Smooth muscle cell (in vitro differentiated cells): ENCODE measurements around the gene DIP2A. TPM values are rescaled to one million over a fixed set of nuclear protein-coding genes. Genes with fewer than 3 reads are reported as not detected.

Source experiments
- DNase-seq: peaks from one replicate; lab custom pipeline; 2025; ENCODE audit not compliant: unreplicated experiment; lab: John Stamatoyannopoulos, UW
- H2AFZ ChIP-seq: fragments of 200-600 bp; sonication (generic); 2 replicates; pipeline ENCODE4 v1.6.0; 2016; ENCODE audit warnings: antibody characterized with exemption, low read depth, mild to moderate bottlenecking
- H3F3A ChIP-seq: fragments of 200-600 bp; sonication (generic); 2 replicates; pipeline ENCODE4 v1.6.0; 2017; ENCODE audit warnings: antibody characterized with exemption, low read depth
- H3K27ac ChIP-seq: fragments of 200-600 bp; sonication (generic); 2 replicates; pipeline ENCODE4 v1.5.1; 2016; ENCODE audit warnings: low read depth, mild to moderate bottlenecking
- H3K27me3 ChIP-seq: fragments of 200-600 bp; sonication (generic); 2 replicates; pipeline ENCODE4 v1.6.1; 2016; ENCODE audit warnings: low read depth, mild to moderate bottlenecking
- H3K36me3 ChIP-seq: fragments of 200-600 bp; sonication (generic); 2 replicates; pipeline ENCODE4 v1.5.1; 2016; ENCODE audit warnings: low read depth
- H3K4me1 ChIP-seq: fragments of 200-600 bp; sonication (generic); 2 replicates; pipeline ENCODE4 v1.5.1; 2016; ENCODE audit warnings: low read depth
- H3K4me2 ChIP-seq: fragments of 200-600 bp; sonication (generic); 2 replicates; pipeline ENCODE4 v1.6.0; 2016; ENCODE audit warnings: mild to moderate bottlenecking
- H3K4me3 ChIP-seq: fragments of 200-600 bp; sonication (generic); 2 replicates; pipeline ENCODE4 v1.5.1; 2016; ENCODE audit warnings: mild to moderate bottlenecking
- H3K79me2 ChIP-seq: fragments of 200-600 bp; sonication (generic); 2 replicates; pipeline ENCODE4 v1.6.0; 2016; ENCODE audit warnings: low read depth, mild to moderate bottlenecking
- H3K9ac ChIP-seq: fragments of 200-600 bp; sonication (generic); 2 replicates; pipeline ENCODE4 v1.6.0; 2016; ENCODE audit warnings: low read depth
- H3K9me3 ChIP-seq: fragments of 200-600 bp; sonication (generic); replicated peaks from 2 replicates; pipeline ENCODE4 v1.5.1; 2016; ENCODE audit warnings: low read depth
- H4K20me1 ChIP-seq: fragments of 200-600 bp; sonication (generic); 2 replicates; pipeline ENCODE4 v1.6.0; 2016; ENCODE audit warnings: low read depth
- CTCF ChIP-seq: fragments of 200-600 bp; sonication (generic); IDR thresholded peaks from 2 replicates; pipeline ENCODE4 v1.5.1; 2017; ENCODE audit warnings: borderline replicate concordance, mild to moderate bottlenecking, antibody characterized with exemption; ENCODE audit not compliant: insufficient read depth, poor library complexity, severe bottlenecking
- WGBS: methylation state at CpG from one replicate; pipeline ENCODE4 v1.1.7; 2016; ENCODE audit warnings: low lambda C conversion rate; 5-methylcytosine and 5-hydroxymethylcytosine counted together
- polyA plus RNA-seq: library from polyadenylated mRNA; unstranded; fragments of >200 nt; fragmentation: Nextera tagmentation; extraction: Ambion mirVana; gene quantifications from 2 replicates; pipeline ENCODE4 v1.2.1, GENCODE V29; 2016
- total RNA-seq: library from RNA; depleted of rRNA; stranded (reverse); fragments of >200 nt; gene quantifications from 2 replicates; pipeline ENCODE4 v1.2.3, GENCODE V29; 2014

The DIP2A gene
- total and polyA plus RNA-seq, 2 experiments from 2014 or later = 11.5 to 24.8 TPM

DNA sequence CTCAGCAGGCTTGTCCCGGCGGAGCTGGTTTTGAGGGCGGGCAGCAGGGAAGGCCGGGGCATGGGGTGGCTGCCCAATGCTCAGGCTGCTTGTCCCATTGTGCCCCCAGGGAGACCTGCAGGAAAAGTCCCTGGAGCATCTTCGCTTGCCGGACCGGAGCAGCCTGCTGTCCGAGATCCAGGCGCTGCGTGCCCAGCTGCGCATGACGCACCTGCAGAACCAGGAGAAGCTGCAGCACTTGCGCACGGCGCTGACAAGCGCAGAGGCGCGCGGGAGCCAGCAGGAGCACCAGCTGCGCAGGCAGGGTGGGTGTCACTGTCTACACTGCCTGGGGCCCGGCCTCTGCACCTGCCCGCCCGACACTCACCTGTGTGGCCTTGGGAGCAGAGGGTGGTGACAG is 30.4 kb upstream of the DIP2A start:
- no peak overlapping the region for H3K4me2 ChIP-seq
- no peak for DNase-seq
- whole genome bisulfite sequencing = 98% methylated on average over 23 of the region's 23 CpGs
- no peaks in the 10 kb centered on the region for H3K27me3 ChIP-seq
- TF ChIP-seq CTCF = no peak
- no peaks in the 10 kb centered on the region for H4K20me1 ChIP-seq
- H3K4me3 ChIP-seq = no peak overlapping the region
- H3K4me1 ChIP-seq = no peaks in the 10 kb centered on the region
- H3K27ac ChIP-seq = no peak overlapping the region
- H3K79me2 ChIP-seq = no peaks in the 10 kb centered on the region
- H3K9me3 ChIP-seq = no peaks in the 10 kb centered on the region
- H3F3A ChIP-seq = no peaks in the 10 kb centered on the region
- H3K9ac ChIP-seq = no peak overlapping the region
- H3K36me3 ChIP-seq = no peaks in the 10 kb centered on the region
- H2AFZ ChIP-seq = no peak overlapping the region

- Histone ChIP-seq H3K27ac (no peak overlapping the region), H3F3A (no peaks in the 10 kb centered on the region), H3K4me1 (no peaks in the 10 kb centered on the region), H3K36me3 (no peaks in the 10 kb centered on the region), H4K20me1 (no peaks in the 10 kb centered on the region), H3K9ac (no peak overlapping the region), H3K9me3 (no peaks in the 10 kb centered on the region), H3K4me2 (no peak overlapping the region), H3K27me3 (no peaks in the 10 kb centered on the region), H3K4me3 (no peak overlapping the region), H3K79me2 (no peaks in the 10 kb centered on the region), H2AFZ (no peak overlapping the region)
- DNase-seq = no peak
- WGBS = 100% methylated on average over 8 of the region's 44 CpGs
- TF ChIP-seq CTCF = no peak
Measured at GRCh38 chr21:46428987-46429710, 29.5 kb upstream of the DIP2A start.

DNA sequence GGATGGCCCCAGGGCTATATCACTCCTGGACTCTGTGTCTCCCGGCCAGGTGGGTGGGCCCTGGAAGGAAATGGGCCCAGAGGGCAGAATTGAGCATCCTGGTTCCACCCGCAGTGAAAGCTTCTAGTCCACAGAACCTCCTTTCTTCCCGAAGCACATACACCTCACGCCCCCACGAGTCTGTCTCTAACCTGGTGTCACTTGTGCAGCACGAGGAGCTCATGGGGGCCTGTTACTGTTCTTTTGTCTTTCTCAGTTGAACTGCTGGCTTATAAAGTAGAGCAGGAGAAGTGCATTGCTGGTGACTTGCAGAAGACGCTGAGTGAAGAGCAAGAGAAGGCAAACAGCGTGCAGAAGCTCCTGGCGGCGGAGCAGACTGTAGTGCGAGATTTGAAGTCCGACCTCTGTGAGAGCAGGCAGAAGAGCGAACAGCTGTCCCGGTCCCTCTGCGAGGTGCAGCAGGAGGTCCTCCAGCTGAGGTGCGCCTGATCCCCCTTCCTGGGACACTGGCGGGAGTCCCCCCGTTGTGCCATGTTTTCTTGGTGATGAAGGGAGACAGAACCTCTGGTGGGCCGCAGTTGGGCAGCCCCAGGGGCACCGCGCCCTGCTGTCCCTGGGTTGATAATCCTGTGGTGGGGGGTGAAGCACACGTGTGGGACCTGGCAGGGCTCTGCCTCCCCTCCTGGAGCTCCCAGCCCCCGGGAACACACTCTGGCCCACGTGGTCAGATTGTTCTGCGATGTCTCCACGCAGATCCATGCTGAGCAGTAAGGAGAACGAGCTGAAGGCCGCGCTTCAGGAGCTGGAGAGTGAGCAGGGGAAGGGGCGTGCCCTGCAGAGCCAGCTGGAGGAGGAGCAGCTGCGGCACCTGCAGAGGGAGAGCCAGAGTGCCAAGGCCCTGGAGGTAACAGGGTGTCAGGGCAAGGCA is 28.7 kb upstream of the DIP2A start:
- Histone ChIP-seq H3K36me3 (no peaks in the 10 kb centered on the region), H3K79me2 (no peaks in the 10 kb centered on the region), H3K9me3 (no peaks in the 10 kb centered on the region), H3K4me1 (no peaks in the 10 kb centered on the region), H3K4me2 (no peak overlapping the region), H3K27me3 (no peaks in the 10 kb centered on the region), H3F3A (no peaks in the 10 kb centered on the region), H2AFZ (no peak overlapping the region), H3K4me3 (no peak overlapping the region), H3K9ac (no peak overlapping the region), H4K20me1 (no peaks in the 10 kb centered on the region), H3K27ac (no peak overlapping the region)
- no peak for TF ChIP-seq CTCF
- DNase-seq = no peak
- WGBS = 93% methylated on average over 31 of the region's 31 CpGs
